Upper lobe of left lung (tissue), 4 donors: Measurements from ENCODE around the gene PRSS37.

Source experiments
- EP300 ChIP-seq, 4 donors: sonication (generic); formaldehyde crosslinking; IDR thresholded peaks; one replicate each; pipeline ENCODE4 v1.5.1; 2017; ENCODE audit warnings: antibody characterized with exemption in 4 of 4, control low read depth in 2 of 4
- POLR2AphosphoS5 ChIP-seq, 2 donors: sonication (generic); formaldehyde crosslinking; IDR thresholded peaks; one replicate each; pipeline ENCODE4 v1.5.1; 2017; ENCODE audit warnings: antibody characterized with exemption in 2 of 2
- TF ChIP-seq, protein P1 (sequence below), 6 experiments: fragments of 450-650 bp in 4 of 6; fragments of 200-600 bp in 2 of 6; sonication (generic) in 2 of 6; IDR thresholded peaks; one replicate each; pipeline ENCODE4 v1.5.1; 2016 to 2019; ENCODE audit warnings: antibody characterized with exemption in 6 of 6

- TF ChIP-seq, protein P1, sequence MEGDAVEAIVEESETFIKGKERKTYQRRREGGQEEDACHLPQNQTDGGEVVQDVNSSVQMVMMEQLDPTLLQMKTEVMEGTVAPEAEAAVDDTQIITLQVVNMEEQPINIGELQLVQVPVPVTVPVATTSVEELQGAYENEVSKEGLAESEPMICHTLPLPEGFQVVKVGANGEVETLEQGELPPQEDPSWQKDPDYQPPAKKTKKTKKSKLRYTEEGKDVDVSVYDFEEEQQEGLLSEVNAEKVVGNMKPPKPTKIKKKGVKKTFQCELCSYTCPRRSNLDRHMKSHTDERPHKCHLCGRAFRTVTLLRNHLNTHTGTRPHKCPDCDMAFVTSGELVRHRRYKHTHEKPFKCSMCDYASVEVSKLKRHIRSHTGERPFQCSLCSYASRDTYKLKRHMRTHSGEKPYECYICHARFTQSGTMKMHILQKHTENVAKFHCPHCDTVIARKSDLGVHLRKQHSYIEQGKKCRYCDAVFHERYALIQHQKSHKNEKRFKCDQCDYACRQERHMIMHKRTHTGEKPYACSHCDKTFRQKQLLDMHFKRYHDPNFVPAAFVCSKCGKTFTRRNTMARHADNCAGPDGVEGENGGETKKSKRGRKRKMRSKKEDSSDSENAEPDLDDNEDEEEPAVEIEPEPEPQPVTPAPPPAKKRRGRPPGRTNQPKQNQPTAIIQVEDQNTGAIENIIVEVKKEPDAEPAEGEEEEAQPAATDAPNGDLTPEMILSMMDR (IDR thresholded peaks at IDR 0.05): no peak
- TF ChIP-seq POLR2AphosphoS5 (IDR thresholded peaks at IDR 0.05) (no peak), EP300 (IDR thresholded peaks at IDR 0.05) (no peak)
These were observed 1.6 kb upstream of the PRSS37 start for GRCh38 chr7:141842904-141843303.
